SK-N-SH (cell line): ENCODE results near the gene ERCC8.

Experiments
- CTCF ChIP-seq: fragments of 200-600 bp; sonication (generic); IDR thresholded peaks from 2 replicates; pipeline ENCODE4 v1.6.1; 2017; ENCODE audit warnings: antibody characterized with exemption, mild to moderate bottlenecking, moderate library complexity
- MEF2A ChIP-seq: IDR thresholded peaks from 2 replicates; pipeline ENCODE4 v1.4.0; 2012; ENCODE audit warnings: low read depth, borderline replicate concordance
- POLR2AphosphoS5 ChIP-seq: IDR thresholded peaks from 2 replicates; pipeline ENCODE4 v1.6.1; 2012; ENCODE audit warnings: low read depth, low read length
- RXRA ChIP-seq: IDR thresholded peaks from 2 replicates; pipeline ENCODE4 v1.4.0; 2012; ENCODE audit warnings: low read depth, mild to moderate bottlenecking, borderline replicate concordance
- USF2 ChIP-seq: fragments of 150-350 bp; IDR thresholded peaks from 2 replicates; pipeline ENCODE4 v1.6.1; 2017; ENCODE audit warnings: antibody characterized with exemption, low read length, low read depth, borderline replicate concordance

GRCh38 chr5:60978968-60979367 lies 34.1 kb upstream of the ERCC8 start:
- TF ChIP-seq CTCF (no peak), RXRA (no peak), USF2 (no peak), POLR2AphosphoS5 (no peak), MEF2A (no peak)
